ENCODE measurements around the gene TRAPPC5. TPM values are rescaled to one million over a fixed set of nuclear protein-coding genes. Genes with fewer than 3 reads are reported as not detected.

TRAPPC5 gene
- total RNA-seq = 10 to 100 TPM; 74.4 to 79.8 TPM

GRCh38 chr19:7680606-7681339 is at the start of gene TRAPPC5:
TSS of gene TRAPPC5 (plus strand) at chr19:7680833. CDS start at chr19:7682254, 1,421 bp downstream.
- ATAC-seq (ENCODE audit: low read depth) = peak; percentile 70
- Mint-ChIP-seq H3K27ac (peak within 1 kb of the TSS; percentile 95), H3K4me3 (peak within 1 kb of the TSS; percentile 94), H3K9me3 (no peaks in the 10 kb centered on the region), H3K4me1 (peaks cover 39% of the 10 kb centered on the region), H3K36me3 (peaks cover 7% of the 10 kb centered on the region), H3K27me3 (peaks cover 13% of the 10 kb centered on the region)
- peak; percentile 97 for DNase-seq
- POLR2A ChIA-PET = interaction anchor here (0.5 to 2.2 kb wide), 17 partner anchors 10 to 513 kb away, joined by 3 to 16 read pairs (median 4); partner anchors contain the start of genes PET100, RETN, STXBP2 and XAB2

GRCh38 chr19:7631577-7631976 is 49.1 kb upstream of the TRAPPC5 start:
- peaks cover 6% of the 10 kb centered on the region for H3K36me3 Mint-ChIP-seq
- no peak overlapping the region for H3K27ac Mint-ChIP-seq
- POLR2A ChIA-PET = no interaction called here
- no peak for ATAC-seq (ENCODE audit: low read depth)
- H3K9me3 Mint-ChIP-seq = no peaks in the 10 kb centered on the region
- no peak for DNase-seq
- no peaks in the 10 kb centered on the region for H3K27me3 Mint-ChIP-seq
- H3K4me1 Mint-ChIP-seq = peaks cover 32% of the 10 kb centered on the region
- no peak overlapping the region for H3K4me3 Mint-ChIP-seq

- ATAC-seq (ENCODE audit: low read depth) (no peak), DNase-seq (no peak)
- H3K4me1 Mint-ChIP-seq = peaks cover 33% of the 10 kb centered on the region
- POLR2A ChIA-PET = no interaction called here
- no peak overlapping the region for H3K4me3 Mint-ChIP-seq
- H3K27me3 Mint-ChIP-seq = no peaks in the 10 kb centered on the region
- H3K27ac Mint-ChIP-seq = no peak overlapping the region
- H3K36me3 Mint-ChIP-seq = peaks cover 6% of the 10 kb centered on the region
- no peaks in the 10 kb centered on the region for H3K9me3 Mint-ChIP-seq
These were observed 48.1 kb upstream of the TRAPPC5 start for GRCh38 chr19:7632340-7633203.

- Mint-ChIP-seq H3K4me1 (peaks cover 24% of the 10 kb centered on the region), H3K27ac (no peak within 1 kb of the TSS), H3K36me3 (peaks cover 4% of the 10 kb centered on the region), H3K27me3 (no peaks in the 10 kb centered on the region), H3K4me3 (no peak within 1 kb of the TSS), H3K9me3 (no peaks in the 10 kb centered on the region)
- POLR2A ChIA-PET = no interaction called here
- ATAC-seq (ENCODE audit: low read depth) = no peak
- no peak for DNase-seq
These were observed 46.9 kb upstream of the TRAPPC5 start, which contains the start of gene PCP2 for GRCh38 chr19:7633698-7634097. TSS of gene PCP2 (minus strand) at chr19:7633719. CDS start at chr19:7633457, 262 bp downstream.

GRCh38 chr19:7635670-7636069 is 45.0 kb upstream of the TRAPPC5 start:
- Mint-ChIP-seq H3K27ac (peak overlapping the region; percentile 8), H3K36me3 (peaks cover 12% of the 10 kb centered on the region), H3K4me1 (peaks cover 22% of the 10 kb centered on the region), H3K9me3 (no peaks in the 10 kb centered on the region), H3K27me3 (no peaks in the 10 kb centered on the region), H3K4me3 (peak overlapping the region; percentile 67)
- POLR2A ChIA-PET = interaction anchor here (0.6 to 1.2 kb wide), 2 partner anchors 16 to 40 kb away, joined by 3 to 4 read pairs; no protein-coding TSS in a partner anchor
- DNase-seq (no peak), ATAC-seq (ENCODE audit: low read depth) (no peak)

GRCh38 chr19:7636317-7636690 is 44.3 kb upstream of the TRAPPC5 start:
- DNase-seq (no peak), ATAC-seq (ENCODE audit: low read depth) (no peak)
- peak overlapping the region; percentile 86 for H3K4me3 Mint-ChIP-seq
- H3K4me1 Mint-ChIP-seq = peaks cover 18% of the 10 kb centered on the region
- POLR2A ChIA-PET = interaction anchor here (1.2 kb wide), 1 partner anchor 16 kb away, joined by 3 read pairs; no protein-coding TSS in a partner anchor
- H3K27ac Mint-ChIP-seq = peak overlapping the region; percentile 93
- no peaks in the 10 kb centered on the region for H3K27me3 Mint-ChIP-seq
- no peaks in the 10 kb centered on the region for H3K9me3 Mint-ChIP-seq
- peaks cover 12% of the 10 kb centered on the region for H3K36me3 Mint-ChIP-seq

GRCh38 chr19:7636691-7637373 is 43.8 kb upstream of the TRAPPC5 start, which contains the start of gene STXBP2:
TSS of gene STXBP2 (plus strand) at chr19:7637110. CDS start at chr19:7637150, 40 bp downstream.
- peak; percentile 97 for DNase-seq
- Mint-ChIP-seq H3K9me3 (no peaks in the 10 kb centered on the region), H3K4me3 (peak within 1 kb of the TSS; percentile 86), H3K4me1 (peaks cover 15% of the 10 kb centered on the region), H3K27ac (peak within 1 kb of the TSS; percentile 93), H3K36me3 (peaks cover 12% of the 10 kb centered on the region), H3K27me3 (no peaks in the 10 kb centered on the region)
- POLR2A ChIA-PET = interaction anchor here (1.0 to 2.2 kb wide), 8 partner anchors 7 to 114 kb away, joined by 4 to 11 read pairs (median 6); partner anchors contain the start of genes MCOLN1, PET100 and TRAPPC5
- ATAC-seq (ENCODE audit: low read depth) = peak; percentile 92

- peak; percentile 9 for ATAC-seq (ENCODE audit: low read depth)
- no peaks in the 10 kb centered on the region for H3K9me3 Mint-ChIP-seq
These were observed 43.0 kb upstream of the TRAPPC5 start for GRCh38 chr19:7637374-7638256.

GRCh38 chr19:7638802-7639465 is 41.7 kb upstream of the TRAPPC5 start:
- no peak for DNase-seq
- H3K9me3 Mint-ChIP-seq = no peaks in the 10 kb centered on the region
- H3K4me1 Mint-ChIP-seq = peaks cover 15% of the 10 kb centered on the region
- no peak for ATAC-seq (ENCODE audit: low read depth)
- peaks cover 19% of the 10 kb centered on the region for H3K36me3 Mint-ChIP-seq
- H3K27ac Mint-ChIP-seq = peak overlapping the region; percentile 20
- no peak overlapping the region for H3K4me3 Mint-ChIP-seq
- POLR2A ChIA-PET = interaction anchor here (0.5 to 2.2 kb wide), 3 partner anchors 9 to 501 kb away, joined by 3 to 11 read pairs (median 7); partner anchors contain the start of gene PET100
- H3K27me3 Mint-ChIP-seq = no peaks in the 10 kb centered on the region

More at GRCh38 chr19:7637374-7638256, 43.0 kb upstream of the TRAPPC5 start:
- POLR2A ChIA-PET = interaction anchor here (0.6 to 2.2 kb wide), 9 partner anchors 8 to 115 kb away, joined by 3 to 11 read pairs (median 6); partner anchors contain the start of genes MCOLN1, PET100 and TRAPPC5
- H3K4me3 Mint-ChIP-seq = peak overlapping the region; percentile 86
- H3K27ac Mint-ChIP-seq = peak overlapping the region; percentile 82
- no peak for DNase-seq
- peaks cover 15% of the 10 kb centered on the region for H3K4me1 Mint-ChIP-seq
- peaks cover 12% of the 10 kb centered on the region for H3K36me3 Mint-ChIP-seq
- no peaks in the 10 kb centered on the region for H3K27me3 Mint-ChIP-seq

- no peaks in the 10 kb centered on the region for H3K27me3 Mint-ChIP-seq
- H3K4me3 Mint-ChIP-seq = no peak overlapping the region
- no peaks in the 10 kb centered on the region for H3K9me3 Mint-ChIP-seq
- ATAC-seq (ENCODE audit: low read depth) (no peak), DNase-seq (no peak)
- POLR2A ChIA-PET = no interaction called here
- peaks cover 13% of the 10 kb centered on the region for H3K4me1 Mint-ChIP-seq
- H3K27ac Mint-ChIP-seq = no peak overlapping the region
- H3K36me3 Mint-ChIP-seq = peaks cover 19% of the 10 kb centered on the region
These were observed 40.7 kb upstream of the TRAPPC5 start for GRCh38 chr19:7639863-7640348.

- H3K9me3 Mint-ChIP-seq = no peaks in the 10 kb centered on the region
- peaks cover 13% of the 10 kb centered on the region for H3K4me1 Mint-ChIP-seq
- POLR2A ChIA-PET = interaction anchor here (0.6 to 1.0 kb wide), 2 partner anchors 11 to 232 kb away, joined by 3 read pairs; partner anchors contain the start of genes PET100 and XAB2
- DNase-seq (no peak), ATAC-seq (ENCODE audit: low read depth) (no peak)
- no peak overlapping the region for H3K4me3 Mint-ChIP-seq
- H3K27me3 Mint-ChIP-seq = no peaks in the 10 kb centered on the region
- H3K36me3 Mint-ChIP-seq = peaks cover 21% of the 10 kb centered on the region
- no peak overlapping the region for H3K27ac Mint-ChIP-seq
These were observed 39.8 kb upstream of the TRAPPC5 start for GRCh38 chr19:7640803-7641202.

Data from activated naive CD8-positive, alpha-beta T cell treated with anti-CD3 and anti-CD28 coated beads, Interleukin-2, amount 10 ng/mL, durations not matched to agents 7 days and 5 days (primary cell).